ENCODE results near the gene FBP1.
A peak's percentile ranks its signal among the peaks of the same experiment; 100 is the strongest.

Gene FBP1

GRCh38 chr9:94639061-94639998 lies at the start of gene FBP1:
Gene FBP1, minus strand, starts transcription at chr9:94639518. Its CDS starts 208 bp downstream, at chr9:94639310.
- no peak for DNase-seq (ENCODE audit: low read depth)

- DNase-seq (ENCODE audit: low read depth): no peak
Observed at GRCh38 chr9:94687451-94687850, 48.1 kb upstream of the FBP1 start.

GRCh38 chr9:94685359-94685758 lies 46.0 kb upstream of the FBP1 start:
- no peak for DNase-seq (ENCODE audit: low read depth)

- DNase-seq (ENCODE audit: low read depth): peak; percentile 74
Observed at GRCh38 chr9:94681508-94681907, 42.2 kb upstream of the FBP1 start.

- no peak for DNase-seq (ENCODE audit: low read depth)
Observed at GRCh38 chr9:94680621-94681020, 41.3 kb upstream of the FBP1 start.

GRCh38 chr9:94680020-94680419 lies 40.7 kb upstream of the FBP1 start:
- DNase-seq (ENCODE audit: low read depth): no peak

- DNase-seq (ENCODE audit: low read depth): no peak
Observed at GRCh38 chr9:94679587-94679986, 40.3 kb upstream of the FBP1 start.

- no peak for DNase-seq (ENCODE audit: low read depth)
Observed at GRCh38 chr9:94677929-94678328, 38.6 kb upstream of the FBP1 start.

- no peak for DNase-seq (ENCODE audit: low read depth)
Observed at GRCh38 chr9:94676446-94677131, 37.3 kb upstream of the FBP1 start.

GRCh38 chr9:94675008-94675881 lies 35.9 kb upstream of the FBP1 start:
- DNase-seq (ENCODE audit: low read depth): peak; percentile 77

GRCh38 chr9:94672811-94673487 lies 33.6 kb upstream of the FBP1 start:
- DNase-seq (ENCODE audit: low read depth): peak; percentile 58

- peak; percentile 70 for DNase-seq (ENCODE audit: low read depth)
Observed at GRCh38 chr9:94668928-94669729, 29.8 kb upstream of the FBP1 start.

- no peak for DNase-seq (ENCODE audit: low read depth)
Observed at GRCh38 chr9:94668418-94668927, 29.2 kb upstream of the FBP1 start.

- DNase-seq (ENCODE audit: low read depth): no peak
Observed at GRCh38 chr9:94666364-94667099, 27.2 kb upstream of the FBP1 start.

- no peak for DNase-seq (ENCODE audit: low read depth)
Observed at GRCh38 chr9:94665613-94666012, 26.3 kb upstream of the FBP1 start.

GRCh38 chr9:94664801-94665200 lies 25.5 kb upstream of the FBP1 start:
- DNase-seq (ENCODE audit: low read depth): no peak

GRCh38 chr9:94663640-94664039 lies 24.3 kb upstream of the FBP1 start:
- DNase-seq (ENCODE audit: low read depth): no peak

GRCh38 chr9:94663140-94663539 lies 23.8 kb upstream of the FBP1 start:
- no peak for DNase-seq (ENCODE audit: low read depth)

GRCh38 chr9:94657021-94657725 lies 17.9 kb upstream of the FBP1 start:
- DNase-seq (ENCODE audit: low read depth): no peak

Measured in fibroblast of gingiva (primary cell).